ENCODE measurements around the gene EPB41L4B.

DNA sequence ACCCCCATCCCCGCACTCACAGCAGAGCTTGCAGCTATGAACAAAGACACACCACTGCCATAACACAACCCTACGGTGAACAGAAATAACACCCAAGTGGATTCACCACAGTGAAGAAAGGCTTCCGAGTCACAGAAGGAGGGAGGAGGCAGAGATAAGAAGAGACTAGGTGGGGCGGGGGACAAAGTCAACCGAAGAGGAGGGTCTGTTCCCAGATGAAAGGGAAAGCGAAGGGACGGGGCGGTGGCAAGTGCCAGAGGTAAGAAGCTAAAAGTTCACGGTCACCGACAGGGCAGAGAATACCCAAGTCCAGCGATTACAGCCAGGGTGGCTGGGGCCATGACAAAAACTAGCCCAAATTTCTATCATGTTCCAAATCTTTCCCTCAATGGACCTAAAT, 21.0 kb downstream of the EPB41L4B start:
- TF ChIP-seq, protein P1, sequence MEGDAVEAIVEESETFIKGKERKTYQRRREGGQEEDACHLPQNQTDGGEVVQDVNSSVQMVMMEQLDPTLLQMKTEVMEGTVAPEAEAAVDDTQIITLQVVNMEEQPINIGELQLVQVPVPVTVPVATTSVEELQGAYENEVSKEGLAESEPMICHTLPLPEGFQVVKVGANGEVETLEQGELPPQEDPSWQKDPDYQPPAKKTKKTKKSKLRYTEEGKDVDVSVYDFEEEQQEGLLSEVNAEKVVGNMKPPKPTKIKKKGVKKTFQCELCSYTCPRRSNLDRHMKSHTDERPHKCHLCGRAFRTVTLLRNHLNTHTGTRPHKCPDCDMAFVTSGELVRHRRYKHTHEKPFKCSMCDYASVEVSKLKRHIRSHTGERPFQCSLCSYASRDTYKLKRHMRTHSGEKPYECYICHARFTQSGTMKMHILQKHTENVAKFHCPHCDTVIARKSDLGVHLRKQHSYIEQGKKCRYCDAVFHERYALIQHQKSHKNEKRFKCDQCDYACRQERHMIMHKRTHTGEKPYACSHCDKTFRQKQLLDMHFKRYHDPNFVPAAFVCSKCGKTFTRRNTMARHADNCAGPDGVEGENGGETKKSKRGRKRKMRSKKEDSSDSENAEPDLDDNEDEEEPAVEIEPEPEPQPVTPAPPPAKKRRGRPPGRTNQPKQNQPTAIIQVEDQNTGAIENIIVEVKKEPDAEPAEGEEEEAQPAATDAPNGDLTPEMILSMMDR (conservative IDR thresholded peaks at IDR 0.05 in 1 of 2, IDR thresholded peaks at IDR 0.05 in 1 of 2; ENCODE audit: low read depth in 1 of 2, low read length in 2 of 2) = no peak
- no peak for TF ChIP-seq EZH2 (IDR thresholded peaks at IDR 0.05; ENCODE audit: low read length, missing control alignments)
